NAMALWA (cell line): ENCODE measurements around the gene DYNLT2.

Experiments
- DNase-seq: peaks from one replicate; pipeline ENCODE4 v3.0.0-alpha.2; 2015; ENCODE audit warnings: low spot score

DYNLT2 gene

GRCh38 chr6:169751242-169752073, at the start of gene DYNLT2, which contains the start of gene ERMARD:
DYNLT2 (minus strand) TSS chr6:169751572; CDS start chr6:169751458, 114 bp downstream.
ERMARD (plus strand) TSS chr6:169751622; CDS start chr6:169751658, 36 bp downstream.
- peak; percentile 95 for DNase-seq

GRCh38 chr6:169800668-169801395, 49.5 kb upstream of the DYNLT2 start:
- DNase-seq = no peak

GRCh38 chr6:169800116-169800667, 48.8 kb upstream of the DYNLT2 start:
- DNase-seq = no peak

GRCh38 chr6:169799474-169799926, 48.1 kb upstream of the DYNLT2 start:
- DNase-seq = no peak

- no peak for DNase-seq
Observed at GRCh38 chr6:169798764-169799473, 47.5 kb upstream of the DYNLT2 start.

GRCh38 chr6:169795196-169795595, 43.8 kb upstream of the DYNLT2 start:
- no peak for DNase-seq

GRCh38 chr6:169794317-169795055, 43.1 kb upstream of the DYNLT2 start:
- DNase-seq = no peak

- no peak for DNase-seq
Observed at GRCh38 chr6:169793408-169793807, 42.0 kb upstream of the DYNLT2 start.

- no peak for DNase-seq
Observed at GRCh38 chr6:169792306-169793015, 41.1 kb upstream of the DYNLT2 start.

- DNase-seq = no peak
Observed at GRCh38 chr6:169791721-169792131, 40.4 kb upstream of the DYNLT2 start.

- DNase-seq = peak; percentile 55
Observed at GRCh38 chr6:169789944-169790927, 38.9 kb upstream of the DYNLT2 start.

- DNase-seq = no peak
Observed at GRCh38 chr6:169789146-169789943, 38.0 kb upstream of the DYNLT2 start.

GRCh38 chr6:169788809-169789145, 37.4 kb upstream of the DYNLT2 start:
- DNase-seq = no peak

- DNase-seq = no peak
Observed at GRCh38 chr6:169787797-169788196, 36.4 kb upstream of the DYNLT2 start.

- no peak for DNase-seq
Observed at GRCh38 chr6:169786349-169786748, 35.0 kb upstream of the DYNLT2 start.

GRCh38 chr6:169785566-169785965, 34.2 kb upstream of the DYNLT2 start:
- no peak for DNase-seq

GRCh38 chr6:169784821-169785340, 33.5 kb upstream of the DYNLT2 start:
- DNase-seq = no peak
